Choroid plexus epithelial cell (primary cell): ENCODE measurements around the gene DENND2A.
"Not testable (repeated sequence)": the region's sequence is repeated elsewhere in the genome, so short reads cannot be mapped to it uniquely, and the experiment has no call there.

Experiments used
- DNase-seq: peaks from one replicate; pipeline ENCODE4 v3.0.0-alpha.2; 2010; ENCODE audit warnings: low read depth
- H3K4me3 ChIP-seq: 2 replicates; pipeline ENCODE4 v1.5.1; 2011; ENCODE audit warnings: low read depth, mild to moderate bottlenecking, control low read depth, low read length, moderate library complexity
- TF ChIP-seq, protein P1 (sequence below): conservative IDR thresholded peaks from 2 replicates; pipeline ENCODE4 v1.5.1; 2011; ENCODE audit warnings: low read depth, mild to moderate bottlenecking, control low read depth, inconsistent platforms, low read length, moderate library complexity

The DENND2A gene

GRCh38 chr7:140678081-140678815 is 37.6 kb upstream of the DENND2A start:
- TF ChIP-seq, protein P1, sequence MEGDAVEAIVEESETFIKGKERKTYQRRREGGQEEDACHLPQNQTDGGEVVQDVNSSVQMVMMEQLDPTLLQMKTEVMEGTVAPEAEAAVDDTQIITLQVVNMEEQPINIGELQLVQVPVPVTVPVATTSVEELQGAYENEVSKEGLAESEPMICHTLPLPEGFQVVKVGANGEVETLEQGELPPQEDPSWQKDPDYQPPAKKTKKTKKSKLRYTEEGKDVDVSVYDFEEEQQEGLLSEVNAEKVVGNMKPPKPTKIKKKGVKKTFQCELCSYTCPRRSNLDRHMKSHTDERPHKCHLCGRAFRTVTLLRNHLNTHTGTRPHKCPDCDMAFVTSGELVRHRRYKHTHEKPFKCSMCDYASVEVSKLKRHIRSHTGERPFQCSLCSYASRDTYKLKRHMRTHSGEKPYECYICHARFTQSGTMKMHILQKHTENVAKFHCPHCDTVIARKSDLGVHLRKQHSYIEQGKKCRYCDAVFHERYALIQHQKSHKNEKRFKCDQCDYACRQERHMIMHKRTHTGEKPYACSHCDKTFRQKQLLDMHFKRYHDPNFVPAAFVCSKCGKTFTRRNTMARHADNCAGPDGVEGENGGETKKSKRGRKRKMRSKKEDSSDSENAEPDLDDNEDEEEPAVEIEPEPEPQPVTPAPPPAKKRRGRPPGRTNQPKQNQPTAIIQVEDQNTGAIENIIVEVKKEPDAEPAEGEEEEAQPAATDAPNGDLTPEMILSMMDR, result no peak
- DNase-seq, result no peak
- no peak overlapping the region for H3K4me3 ChIP-seq

DNA sequence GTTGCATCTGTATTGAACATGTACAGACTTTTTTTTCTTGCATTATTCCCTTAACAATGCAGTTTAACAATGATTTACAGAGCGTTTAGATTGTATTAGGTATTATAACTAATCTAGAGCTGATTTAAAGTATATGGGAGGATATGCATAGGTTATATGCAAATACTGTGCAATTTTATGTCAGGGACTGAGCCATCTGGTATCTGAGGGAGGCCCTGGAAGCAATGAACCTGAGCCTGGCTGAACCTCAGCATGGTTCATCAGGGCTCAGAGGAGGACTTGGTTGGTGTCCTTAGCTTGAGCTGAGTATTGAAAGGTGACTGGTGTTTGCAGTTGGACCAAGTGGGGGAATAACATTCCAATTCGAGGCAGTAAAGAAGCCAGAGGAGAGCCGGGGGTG is 36.9 kb upstream of the DENND2A start:
- TF ChIP-seq, protein P1, result no peak
- no peak overlapping the region for H3K4me3 ChIP-seq
- no peak for DNase-seq

DNA sequence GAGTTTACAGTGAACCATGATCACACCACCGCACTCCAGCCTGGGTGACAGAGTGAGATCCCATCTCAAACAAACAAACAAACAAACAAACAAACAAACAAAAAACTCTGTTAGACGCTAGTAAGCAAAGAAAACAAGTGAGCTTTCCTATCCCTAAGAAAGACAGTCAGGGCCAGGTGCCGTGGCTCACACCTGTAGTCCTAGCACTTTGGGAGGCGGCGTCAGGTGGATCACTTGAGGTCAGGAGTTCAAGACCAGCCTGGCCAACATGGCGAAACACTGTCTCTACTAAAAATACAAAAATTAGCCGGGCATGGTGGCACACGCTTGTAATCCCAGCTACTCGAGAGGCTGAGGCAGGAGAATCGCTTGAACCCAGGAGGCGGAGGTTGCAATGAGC is 36.3 kb upstream of the DENND2A start:
- not testable (repeated sequence) for DNase-seq

GRCh38 chr7:140676306-140676705 is 35.7 kb upstream of the DENND2A start:
- no peak for DNase-seq
- H3K4me3 ChIP-seq, result no peak overlapping the region
- TF ChIP-seq, protein P1, result no peak

More for the DNA sequence above, 36.3 kb upstream of the DENND2A start:
- H3K4me3 ChIP-seq, result not testable (repeated sequence)

- no peak for DNase-seq
- TF ChIP-seq, protein P1, result no peak
- no peak overlapping the region for H3K4me3 ChIP-seq
Measured at GRCh38 chr7:140675726-140676125, 35.1 kb upstream of the DENND2A start.

DNA sequence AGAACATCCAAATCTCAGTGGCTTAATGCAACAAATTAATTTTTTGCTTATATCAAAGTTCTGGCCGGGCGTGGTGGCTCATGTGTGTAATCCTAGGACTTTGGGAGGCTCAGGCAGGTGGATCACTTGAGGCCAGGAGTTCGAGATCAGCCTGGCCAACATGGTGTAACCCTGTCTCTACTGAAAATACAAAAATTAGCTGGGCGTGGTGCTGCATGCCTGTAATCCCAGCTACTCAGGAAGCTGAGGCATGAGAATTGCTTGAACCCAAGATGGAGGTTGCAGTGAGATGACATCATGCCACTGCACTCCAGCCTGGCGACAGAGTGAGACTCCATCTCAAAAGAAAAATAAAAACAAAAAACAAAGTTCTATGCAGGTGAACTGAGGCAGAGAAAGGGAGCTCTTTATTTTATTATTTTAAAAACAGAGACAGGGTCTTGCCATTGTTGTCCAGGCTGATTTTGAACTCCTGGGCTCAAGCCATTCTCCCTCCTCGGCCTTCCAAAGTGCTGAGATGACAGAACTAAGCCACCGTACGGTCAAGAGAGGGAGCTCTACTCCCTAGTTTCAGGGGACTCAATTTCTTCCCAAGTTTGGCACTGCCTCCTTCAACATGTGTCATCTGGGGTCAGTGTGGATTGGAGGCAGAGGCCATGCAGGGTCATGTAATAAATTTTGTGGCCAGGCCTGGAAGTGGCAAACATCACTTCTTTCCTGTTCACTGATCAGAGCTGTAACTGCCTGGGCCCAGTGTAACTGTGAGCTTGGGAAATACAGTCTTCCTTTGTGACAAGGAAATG is 34.5 kb upstream of the DENND2A start:
- TF ChIP-seq, protein P1, result peak; percentile 73
- no peak overlapping the region for H3K4me3 ChIP-seq
- DNase-seq, result peak; percentile 67

DNA sequence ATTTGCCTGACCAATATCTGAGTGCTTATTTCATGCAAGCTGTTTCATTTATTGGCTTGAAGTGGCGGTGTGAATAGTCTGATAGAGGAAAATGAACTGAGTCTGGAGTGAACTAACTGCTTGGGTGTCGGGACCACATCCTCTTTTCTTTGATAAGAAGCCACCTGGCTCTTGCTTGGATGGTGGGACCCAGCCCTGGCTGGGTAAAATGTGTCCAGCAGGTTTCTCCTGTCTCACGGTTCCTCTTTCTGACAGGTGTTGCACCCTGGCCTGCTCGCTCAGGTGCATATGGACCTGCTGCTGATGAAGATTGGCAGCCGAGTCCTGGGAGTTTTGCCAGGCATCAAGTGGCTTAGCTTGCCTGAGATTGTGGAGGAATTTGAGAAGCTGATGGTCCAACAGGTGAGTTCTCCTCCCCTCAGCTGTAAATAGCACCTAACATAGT is 33.8 kb upstream of the DENND2A start:
- H3K4me3 ChIP-seq, result no peak overlapping the region
- no peak for DNase-seq
- TF ChIP-seq, protein P1, result no peak
